ENCODE data around the gene OBSCN.

OBSCN gene

GRCh38 chr1:228394571-228395394 lies 186.9 kb downstream of the OBSCN start:
- no peak for DNase-seq

- no peak for DNase-seq
These were observed 189.2 kb downstream of the OBSCN start for GRCh38 chr1:228396770-228397662.

- DNase-seq = no peak
These were observed 190.1 kb downstream of the OBSCN start for GRCh38 chr1:228397966-228398365.

- no peak for DNase-seq
These were observed 191.1 kb downstream of the OBSCN start for GRCh38 chr1:228398741-228399461.

- no peak for DNase-seq
These were observed 191.8 kb downstream of the OBSCN start for GRCh38 chr1:228399531-228400236.

GRCh38 chr1:228400237-228400651 lies 192.4 kb downstream of the OBSCN start:
- DNase-seq = no peak

- no peak for DNase-seq
These were observed 193.0 kb downstream of the OBSCN start for GRCh38 chr1:228400692-228401454.

- DNase-seq = no peak
These were observed 194.2 kb downstream of the OBSCN start for GRCh38 chr1:228401782-228402640.

GRCh38 chr1:228402641-228403025 lies 194.8 kb downstream of the OBSCN start:
- no peak for DNase-seq

- DNase-seq = no peak
These were observed 195.4 kb downstream of the OBSCN start for GRCh38 chr1:228403231-228403631.

- DNase-seq = no peak
These were observed 196.4 kb downstream of the OBSCN start for GRCh38 chr1:228404107-228404720.

GRCh38 chr1:228405200-228405978 lies 197.5 kb downstream of the OBSCN start:
- no peak for DNase-seq

GRCh38 chr1:228405979-228406228 lies 198.1 kb downstream of the OBSCN start:
- DNase-seq = no peak

- no peak for DNase-seq
These were observed 199.5 kb downstream of the OBSCN start for GRCh38 chr1:228407106-228408040.

GRCh38 chr1:228408041-228408868 lies 200.4 kb downstream of the OBSCN start:
- no peak for DNase-seq

- DNase-seq = no peak
These were observed 201.3 kb downstream of the OBSCN start for GRCh38 chr1:228408869-228409805.

- no peak for DNase-seq
These were observed 202.2 kb downstream of the OBSCN start for GRCh38 chr1:228410015-228410414.

Data from SIG-M5 (cell line).